HUES64 (cell line): ENCODE measurements around the gene AGAP2.
A peak's percentile ranks its signal among the peaks of the same experiment; 100 is the strongest.
"Not testable (repeated sequence)": the region's sequence is repeated elsewhere in the genome, so short reads cannot be mapped to it uniquely, and the experiment has no call there.

Experiments used
- H3K27ac ChIP-seq: 2 replicates; pipeline ENCODE4 v1.7.0; 2013; ENCODE audit warnings: low read depth, low read length, inconsistent platforms
- H3K27me3 ChIP-seq: 2 replicates; pipeline ENCODE4 v1.6.1; 2013; ENCODE audit warnings: mild to moderate bottlenecking, low read length; ENCODE audit not compliant: insufficient read depth
- H3K36me3 ChIP-seq: 2 replicates; pipeline ENCODE4 v1.6.1; 2013; ENCODE audit warnings: mild to moderate bottlenecking, low read length; ENCODE audit not compliant: insufficient read depth
- H3K4me1 ChIP-seq: 2 replicates; pipeline ENCODE4 v1.6.1; 2013; ENCODE audit warnings: mild to moderate bottlenecking, low read length, moderate library complexity; ENCODE audit not compliant: insufficient read depth
- H3K4me3 ChIP-seq: 2 replicates; pipeline ENCODE4 v1.5.1; 2013; ENCODE audit warnings: mild to moderate bottlenecking, low read length, moderate library complexity
- H3K9ac ChIP-seq: 2 replicates; pipeline ENCODE4 v1.6.1; 2013; ENCODE audit warnings: mild to moderate bottlenecking, low read depth, low read length
- H3K9me3 ChIP-seq: 2 replicates; pipeline ENCODE4 v1.6.1; 2013; ENCODE audit warnings: low read depth, low read length; ENCODE audit not compliant: insufficient read depth
- WGBS: fragments of 150-250, 120-280 bp; methylation state at CpG from one replicate; pipeline ENCODE4 v1.1.7; 2013; ENCODE audit warnings: missing lambda C conversion rate; 5-methylcytosine and 5-hydroxymethylcytosine counted together

Gene AGAP2

GRCh38 chr12:57726151-57726883 lies 12.2 kb downstream of the AGAP2 start:
- H3K9me3 ChIP-seq, result no peaks in the 10 kb centered on the region
- peak overlapping the region; percentile 55 for H3K4me3 ChIP-seq
- WGBS, result 3% methylated on average over 79 of the region's 79 CpGs
- H3K4me1 ChIP-seq, result no peaks in the 10 kb centered on the region
- H3K27ac ChIP-seq, result no peak overlapping the region
- 0 out of 2 replicates have a peak, but pooled peaks cover 3% of the 10 kb centered on the region for H3K36me3 ChIP-seq
- peaks cover 84% of the 10 kb centered on the region for H3K27me3 ChIP-seq
- H3K9ac ChIP-seq, result no peak overlapping the region

GRCh38 chr12:57725851-57726150 lies 12.7 kb downstream of the AGAP2 start:
- WGBS, result 8% methylated on average over 8 of the region's 10 CpGs
- H3K27ac ChIP-seq, result no peak overlapping the region
- no peak overlapping the region for H3K9ac ChIP-seq
- H3K4me1 ChIP-seq, result no peaks in the 10 kb centered on the region
- H3K36me3 ChIP-seq, result 0 out of 2 replicates have a peak, but pooled peaks cover 6% of the 10 kb centered on the region
- H3K9me3 ChIP-seq, result no peaks in the 10 kb centered on the region
- H3K27me3 ChIP-seq, result peaks cover 78% of the 10 kb centered on the region
- H3K4me3 ChIP-seq, result peak overlapping the region; percentile 55

GRCh38 chr12:57724936-57725740 lies 13.4 kb downstream of the AGAP2 start:
- Histone ChIP-seq H3K27me3 (peaks cover 72% of the 10 kb centered on the region), H3K36me3 (0 out of 2 replicates have a peak, but pooled peaks cover 9% of the 10 kb centered on the region), H3K4me1 (no peaks in the 10 kb centered on the region), H3K4me3 (no peak overlapping the region), H3K9me3 (no peaks in the 10 kb centered on the region), H3K27ac (no peak overlapping the region), H3K9ac (no peak overlapping the region)
- WGBS, result 65% methylated on average over 10 of the region's 11 CpGs

- H3K36me3 ChIP-seq, result peaks cover 16% of the 10 kb centered on the region
- H3K4me1 ChIP-seq, result no peaks in the 10 kb centered on the region
- WGBS, result 81% methylated on average over 12 of the region's 12 CpGs
- H3K4me3 ChIP-seq, result no peak overlapping the region
- H3K27ac ChIP-seq, result no peak overlapping the region
- no peaks in the 10 kb centered on the region for H3K9me3 ChIP-seq
- no peak overlapping the region for H3K9ac ChIP-seq
- H3K27me3 ChIP-seq, result peaks cover 63% of the 10 kb centered on the region
Observed at GRCh38 chr12:57724003-57724935, 14.3 kb downstream of the AGAP2 start.

- Histone ChIP-seq H3K36me3 (peaks cover 23% of the 10 kb centered on the region), H3K9ac (no peak overlapping the region), H3K9me3 (no peaks in the 10 kb centered on the region), H3K4me1 (no peaks in the 10 kb centered on the region), H3K27ac (no peak overlapping the region), H3K27me3 (peaks cover 58% of the 10 kb centered on the region), H3K4me3 (no peak overlapping the region)
- WGBS, result no CpG with 5 or more reads among the region's 2 CpGs
Observed at GRCh38 chr12:57723630-57723962, 14.9 kb downstream of the AGAP2 start.

- 78% methylated on average over 11 of the region's 11 CpGs for WGBS
- Histone ChIP-seq H3K4me3 (no peak overlapping the region), H3K27me3 (peaks cover 52% of the 10 kb centered on the region), H3K4me1 (no peaks in the 10 kb centered on the region), H3K36me3 (peaks cover 28% of the 10 kb centered on the region), H3K27ac (no peak overlapping the region), H3K9me3 (no peaks in the 10 kb centered on the region), H3K9ac (no peak overlapping the region)
Observed at GRCh38 chr12:57722716-57723629, 15.6 kb downstream of the AGAP2 start.

- not testable (repeated sequence) for H3K9ac ChIP-seq, H3K27ac ChIP-seq, H3K9me3 ChIP-seq, H3K4me1 ChIP-seq, H3K4me3 ChIP-seq
- peaks cover 42% of the 10 kb centered on the region for H3K27me3 ChIP-seq
- peaks cover 33% of the 10 kb centered on the region for H3K36me3 ChIP-seq
- WGBS, result 94% methylated on average over 16 of the region's 16 CpGs
Observed at GRCh38 chr12:57721846-57722608, 16.5 kb downstream of the AGAP2 start.

- WGBS, result 91% methylated on average over 11 of the region's 11 CpGs
- H3K9ac ChIP-seq, result no peak overlapping the region
- H3K4me1 ChIP-seq, result no peaks in the 10 kb centered on the region
- no peaks in the 10 kb centered on the region for H3K9me3 ChIP-seq
- peaks cover 44% of the 10 kb centered on the region for H3K36me3 ChIP-seq
- H3K27me3 ChIP-seq, result peaks cover 31% of the 10 kb centered on the region
- no peak overlapping the region for H3K4me3 ChIP-seq
- H3K27ac ChIP-seq, result no peak overlapping the region
Observed at GRCh38 chr12:57720606-57721595, 17.6 kb downstream of the AGAP2 start.
